Measurements from ENCODE around the gene MPIG6B.
A peak's percentile ranks its signal among the peaks of the same experiment; 100 is the strongest.

Gene MPIG6B

DNA sequence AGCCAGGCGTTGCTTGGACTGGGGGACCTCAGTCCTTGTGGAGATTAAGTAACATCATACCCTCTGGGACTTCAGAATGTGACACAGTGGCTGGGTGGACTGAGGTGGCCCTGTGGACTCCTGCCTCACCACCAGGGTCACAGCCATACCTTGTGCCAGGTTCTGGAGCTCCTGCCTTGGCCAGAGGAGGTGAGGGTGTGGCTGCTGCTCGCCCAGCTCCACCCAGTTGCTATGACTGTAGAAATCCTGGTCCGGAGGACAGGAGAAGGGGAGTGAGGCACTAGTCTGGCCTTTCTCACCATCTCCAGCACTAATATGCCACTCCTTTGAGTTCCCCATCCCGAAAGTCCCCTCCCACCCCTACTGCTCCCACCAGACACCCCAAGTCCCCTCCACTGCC is 52.0 kb downstream of the MPIG6B start:
- Mint-ChIP-seq H3K27ac (peak overlapping the region; percentile 81), H3K4me1 (ENCODE audit: low read depth) (peaks cover 30% of the 10 kb centered on the region), H3K4me3 (no peak overlapping the region), H3K9me3 (no peaks in the 10 kb centered on the region), H3K27me3 (ENCODE audit: low read depth) (no peaks in the 10 kb centered on the region), H3K36me3 (ENCODE audit: low read depth) (peaks cover 3% of the 10 kb centered on the region)

DNA sequence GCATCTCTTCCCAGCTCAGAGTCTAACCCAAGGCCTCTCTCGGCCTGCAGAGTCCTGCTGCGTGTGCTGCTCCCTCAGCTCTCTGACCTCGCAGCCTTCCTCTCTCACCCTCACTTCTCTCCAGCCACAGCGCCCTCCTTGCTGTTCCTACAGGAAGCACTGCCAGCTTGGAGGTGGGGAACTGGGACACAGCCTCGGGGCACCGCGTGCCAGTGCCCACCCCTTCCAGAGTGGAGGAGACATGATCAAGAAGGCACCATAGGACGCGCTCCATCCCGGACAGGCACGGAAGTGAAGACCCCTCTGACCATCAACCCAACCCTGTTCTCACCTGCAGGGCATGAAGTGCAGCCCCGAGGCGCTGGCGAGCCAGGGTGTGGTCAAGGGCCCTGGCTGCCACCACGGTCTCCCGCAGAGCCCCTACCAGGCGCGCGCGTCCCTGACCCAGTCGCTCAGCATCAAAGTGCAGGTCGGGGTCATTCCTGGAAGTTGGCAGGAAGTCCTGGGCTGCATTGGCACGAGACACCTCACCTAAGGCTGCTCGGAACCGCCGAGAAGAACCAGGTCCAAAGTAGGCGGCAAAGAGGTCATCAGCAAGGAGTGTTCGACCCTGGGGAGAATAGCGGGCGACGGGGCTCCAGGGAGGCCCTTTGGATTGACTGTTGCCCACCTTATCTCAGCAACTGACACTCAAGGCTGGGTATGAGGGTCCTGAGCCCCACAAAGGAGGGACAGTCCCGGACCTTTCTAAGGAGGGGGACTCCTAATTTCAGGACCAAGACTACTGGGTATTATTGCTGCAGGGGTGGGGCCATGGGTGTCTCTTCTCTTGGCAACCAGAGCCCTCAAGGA is 52.7 kb downstream of the MPIG6B start:
- Mint-ChIP-seq H3K4me3 (peak overlapping the region; percentile 14), H3K27ac (peak overlapping the region; percentile 81), H3K9me3 (no peaks in the 10 kb centered on the region), H3K4me1 (ENCODE audit: low read depth) (peaks cover 30% of the 10 kb centered on the region), H3K27me3 (ENCODE audit: low read depth) (no peaks in the 10 kb centered on the region), H3K36me3 (ENCODE audit: low read depth) (peaks cover 3% of the 10 kb centered on the region)

Measured in T-helper 1 cell treated with Interleukin-12 subunit alpha and Interleukin-12 subunit beta and Interleukin-4 antibody, amounts not matched to agents 30 μg/mL and 1 μg/mL, for 36 hours (primary cell).